GM12872 (cell line): Measurements from ENCODE around the gene ZFHX3.

Source experiments
- CTCF ChIP-seq: IDR thresholded peaks from 3 replicates; pipeline ENCODE4 v1.5.1; 2011; ENCODE audit warnings: low read depth, mild to moderate bottlenecking, low read length, moderate library complexity; ENCODE audit not compliant: insufficient read depth

The ZFHX3 gene

GRCh38 chr16:73057291-73058210, 9.6 kb upstream of the ZFHX3 start:
- peak; percentile 34; the same call in 2 of the 3 replicates for TF ChIP-seq CTCF

- no peak for TF ChIP-seq CTCF
These were observed 9.0 kb upstream of the ZFHX3 start for GRCh38 chr16:73056921-73057290.

GRCh38 chr16:73056448-73056847, 8.5 kb upstream of the ZFHX3 start:
- no peak for TF ChIP-seq CTCF

- no peak for TF ChIP-seq CTCF
These were observed 7.0 kb upstream of the ZFHX3 start for GRCh38 chr16:73054813-73055482.

- no peak for TF ChIP-seq CTCF
These were observed 6.5 kb upstream of the ZFHX3 start for GRCh38 chr16:73054498-73054812.

GRCh38 chr16:73054125-73054484, 6.2 kb upstream of the ZFHX3 start:
- no peak for TF ChIP-seq CTCF

- TF ChIP-seq CTCF: no peak
These were observed 5.6 kb upstream of the ZFHX3 start for GRCh38 chr16:73053364-73054124.
